ENCODE results near the gene PTPRT.

PTPRT gene

DNA sequence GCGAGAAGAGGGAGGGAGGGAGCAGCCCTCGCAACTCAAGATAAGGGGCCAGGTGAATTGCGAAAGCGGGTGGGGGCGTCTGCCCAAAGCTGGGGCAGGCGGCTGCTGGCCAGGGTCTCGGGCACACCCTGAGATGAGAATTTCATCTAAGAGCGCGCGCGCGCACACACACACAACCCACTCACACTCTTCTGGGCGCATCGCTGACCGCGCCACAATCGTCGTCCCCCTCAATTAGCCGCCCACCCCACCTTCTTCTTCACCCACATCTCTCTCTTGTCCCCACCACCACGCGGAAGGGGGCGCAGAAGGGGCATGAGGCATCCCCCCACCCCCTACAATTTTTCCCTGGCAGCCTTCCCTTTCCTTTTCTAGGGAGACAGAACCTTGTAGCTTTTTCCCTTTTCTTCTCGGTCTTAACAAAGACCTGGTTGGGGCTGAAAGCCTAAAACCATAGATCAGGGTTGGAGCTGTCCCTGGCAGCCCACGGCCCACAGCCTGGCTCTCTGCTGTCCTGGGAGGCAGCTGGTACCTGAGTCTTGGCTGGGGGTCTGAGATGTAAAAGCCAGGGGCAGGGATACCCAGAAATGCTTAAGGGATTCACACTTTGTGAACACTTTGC is 737 bp upstream of the PTPRT start:
- Mint-ChIP-seq H3K36me3 (ENCODE audit: low read depth) (no peaks in the 10 kb centered on the region), H3K4me1 (peaks cover 7% of the 10 kb centered on the region), H3K27ac (no peak overlapping the region), H3K9me3 (no peaks in the 10 kb centered on the region), H3K27me3 (ENCODE audit: low read depth, poor library complexity) (peaks cover 76% of the 10 kb centered on the region), H3K4me3 (peak overlapping the region; percentile 76)
- DNase-seq: no peak
- TF ChIP-seq, protein P1, sequence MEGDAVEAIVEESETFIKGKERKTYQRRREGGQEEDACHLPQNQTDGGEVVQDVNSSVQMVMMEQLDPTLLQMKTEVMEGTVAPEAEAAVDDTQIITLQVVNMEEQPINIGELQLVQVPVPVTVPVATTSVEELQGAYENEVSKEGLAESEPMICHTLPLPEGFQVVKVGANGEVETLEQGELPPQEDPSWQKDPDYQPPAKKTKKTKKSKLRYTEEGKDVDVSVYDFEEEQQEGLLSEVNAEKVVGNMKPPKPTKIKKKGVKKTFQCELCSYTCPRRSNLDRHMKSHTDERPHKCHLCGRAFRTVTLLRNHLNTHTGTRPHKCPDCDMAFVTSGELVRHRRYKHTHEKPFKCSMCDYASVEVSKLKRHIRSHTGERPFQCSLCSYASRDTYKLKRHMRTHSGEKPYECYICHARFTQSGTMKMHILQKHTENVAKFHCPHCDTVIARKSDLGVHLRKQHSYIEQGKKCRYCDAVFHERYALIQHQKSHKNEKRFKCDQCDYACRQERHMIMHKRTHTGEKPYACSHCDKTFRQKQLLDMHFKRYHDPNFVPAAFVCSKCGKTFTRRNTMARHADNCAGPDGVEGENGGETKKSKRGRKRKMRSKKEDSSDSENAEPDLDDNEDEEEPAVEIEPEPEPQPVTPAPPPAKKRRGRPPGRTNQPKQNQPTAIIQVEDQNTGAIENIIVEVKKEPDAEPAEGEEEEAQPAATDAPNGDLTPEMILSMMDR (IDR thresholded peaks at IDR 0.05): no peak

DNA sequence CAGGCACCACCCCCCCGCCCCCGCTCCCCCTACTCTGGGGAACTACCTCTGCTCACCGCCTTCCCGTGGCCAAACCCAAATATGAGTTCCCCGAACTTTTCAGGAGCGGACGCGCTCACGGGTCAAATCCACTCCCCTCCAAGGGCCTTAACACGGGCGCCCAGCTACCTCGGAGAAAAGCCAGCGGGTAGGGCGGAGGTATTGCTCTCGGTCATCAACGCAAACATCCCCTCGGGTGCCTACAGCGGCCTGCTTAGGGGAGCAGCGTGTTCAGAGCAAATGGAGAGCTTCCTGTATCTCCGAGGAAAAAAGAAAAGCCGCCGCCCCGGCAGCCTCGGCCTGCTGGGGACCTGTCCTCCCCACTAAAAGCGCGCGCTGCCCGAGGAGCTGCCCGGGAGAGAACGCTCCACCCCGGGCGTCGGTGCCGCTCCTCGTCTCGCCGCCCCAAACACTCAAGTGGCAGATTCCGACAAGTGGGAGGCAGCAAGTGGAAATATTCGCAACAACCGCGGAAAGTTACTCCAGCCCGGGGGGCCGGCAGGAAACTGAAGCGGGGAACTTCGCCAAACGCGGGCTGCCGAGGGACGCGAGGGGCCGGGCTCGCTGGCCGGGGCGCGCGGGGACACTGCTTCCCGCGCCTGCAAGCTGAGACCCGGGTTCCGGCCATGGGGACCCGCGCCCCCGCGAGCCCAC is 699 bp downstream of the PTPRT start:
- no peaks in the 10 kb centered on the region for H3K36me3 Mint-ChIP-seq (ENCODE audit: low read depth)
- peaks cover 7% of the 10 kb centered on the region for H3K4me1 Mint-ChIP-seq
- TF ChIP-seq, protein P1 (IDR thresholded peaks at IDR 0.05): no peak
- no peak overlapping the region for H3K27ac Mint-ChIP-seq
- peaks cover 86% of the 10 kb centered on the region for H3K27me3 Mint-ChIP-seq (ENCODE audit: low read depth, poor library complexity)
- H3K9me3 Mint-ChIP-seq: no peaks in the 10 kb centered on the region
- peak; percentile 25 for DNase-seq
- peak overlapping the region; percentile 58 for H3K4me3 Mint-ChIP-seq

DNA sequence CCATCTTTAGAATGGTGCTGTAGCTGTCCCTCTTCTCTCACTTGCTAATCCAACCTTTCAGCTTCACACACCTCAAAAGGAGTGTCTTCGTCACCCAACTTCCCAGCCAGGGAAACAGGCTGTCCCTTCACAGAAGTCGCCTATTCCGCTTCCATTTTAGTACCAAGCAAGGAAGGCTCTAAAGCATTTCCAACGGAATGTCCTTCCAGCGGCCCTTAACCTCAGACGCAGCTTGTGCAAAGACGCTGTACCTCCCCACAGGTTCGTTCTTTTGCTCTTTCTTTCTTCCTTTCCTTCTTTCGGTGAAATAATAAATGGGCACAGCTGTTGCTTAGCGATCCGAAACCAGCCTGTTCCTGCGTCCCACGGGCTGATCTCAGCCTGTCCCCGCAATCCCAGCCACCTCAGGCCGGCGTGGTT is 1.5 kb downstream of the PTPRT start:
- Mint-ChIP-seq H3K4me1 (peaks cover 7% of the 10 kb centered on the region), H3K9me3 (no peaks in the 10 kb centered on the region), H3K36me3 (ENCODE audit: low read depth) (no peaks in the 10 kb centered on the region), H3K27me3 (ENCODE audit: low read depth, poor library complexity) (peaks cover 84% of the 10 kb centered on the region), H3K4me3 (peak overlapping the region; percentile 60), H3K27ac (no peak overlapping the region)
- DNase-seq: no peak
- TF ChIP-seq, protein P1 (IDR thresholded peaks at IDR 0.05): no peak

DNA sequence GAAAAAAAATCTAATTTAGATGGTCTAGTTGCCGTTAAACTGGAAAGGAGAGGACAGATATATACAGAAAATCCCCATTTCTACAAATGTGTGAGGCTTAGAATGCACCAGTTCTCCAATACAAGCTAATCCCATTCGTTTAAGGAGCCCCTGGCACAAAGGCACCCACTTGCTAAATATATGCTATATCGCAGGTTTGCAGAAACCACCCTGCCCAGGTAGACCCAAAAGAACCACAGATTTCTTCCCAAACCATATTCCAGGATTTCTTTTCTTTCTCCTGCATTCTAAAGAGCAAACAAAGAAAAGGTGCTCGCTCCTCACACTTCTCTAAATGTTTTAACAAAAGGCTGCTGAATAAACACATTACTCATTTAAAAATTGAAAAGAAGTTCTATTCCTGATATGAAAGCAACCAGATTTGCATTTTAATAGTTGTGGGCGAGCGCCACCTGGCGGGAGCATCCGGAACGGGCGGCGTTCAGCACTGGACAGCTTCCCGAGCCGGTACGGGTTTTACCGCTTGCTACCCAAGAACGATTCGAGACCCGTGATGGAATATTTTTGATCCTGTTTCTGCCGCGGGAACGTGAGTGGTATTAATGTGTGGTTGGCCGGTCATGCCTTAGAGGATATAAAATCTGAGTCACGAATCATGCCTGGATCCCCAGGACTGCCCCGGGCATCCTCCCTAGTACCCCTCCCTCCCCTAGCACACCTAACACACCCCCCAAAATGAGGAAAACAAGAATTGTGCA is 2.1 kb downstream of the PTPRT start:
- Mint-ChIP-seq H3K27ac (no peak overlapping the region), H3K27me3 (ENCODE audit: low read depth, poor library complexity) (peaks cover 78% of the 10 kb centered on the region), H3K4me1 (peaks cover 7% of the 10 kb centered on the region), H3K36me3 (ENCODE audit: low read depth) (no peaks in the 10 kb centered on the region), H3K4me3 (peak overlapping the region; percentile 60), H3K9me3 (no peaks in the 10 kb centered on the region)
- TF ChIP-seq, protein P1 (IDR thresholded peaks at IDR 0.05): peak; percentile 97
- DNase-seq: peak; percentile 85

DNA sequence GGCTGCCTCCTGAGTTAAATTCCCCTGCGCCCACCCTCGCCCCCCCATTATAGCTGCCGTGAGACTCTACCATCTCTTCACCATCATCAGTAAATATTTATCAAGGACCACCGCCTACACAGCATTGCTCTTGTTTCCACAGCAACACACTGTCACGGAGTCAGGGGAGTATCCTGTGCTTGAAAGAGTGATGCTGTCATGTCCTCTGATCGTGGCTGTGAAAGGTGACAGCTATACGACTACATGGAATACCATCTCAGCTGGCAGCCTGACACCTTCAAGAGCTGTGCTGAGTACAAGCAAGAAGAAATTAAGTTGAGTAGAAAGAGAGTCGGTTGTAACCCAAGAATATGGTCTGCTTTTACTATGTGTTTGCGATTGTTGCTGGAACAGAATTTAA is 3.4 kb downstream of the PTPRT start:
- no peaks in the 10 kb centered on the region for H3K36me3 Mint-ChIP-seq (ENCODE audit: low read depth)
- TF ChIP-seq, protein P1 (IDR thresholded peaks at IDR 0.05): no peak
- H3K27ac Mint-ChIP-seq: no peak overlapping the region
- no peak overlapping the region for H3K4me3 Mint-ChIP-seq
- no peak for DNase-seq
- peaks cover 65% of the 10 kb centered on the region for H3K27me3 Mint-ChIP-seq (ENCODE audit: low read depth, poor library complexity)
- H3K4me1 Mint-ChIP-seq: peaks cover 7% of the 10 kb centered on the region
- no peaks in the 10 kb centered on the region for H3K9me3 Mint-ChIP-seq

Data from nephron progenitor cell (in vitro differentiated cells).